GM21515 (cell line): ENCODE measurements around the gene C4orf46.
A peak's percentile ranks its signal among the peaks of the same experiment; 100 is the strongest.
"Not testable (repeated sequence)": the region's sequence is repeated elsewhere in the genome, so short reads cannot be mapped to it uniquely, and the experiment has no call there.

Experiments
- ATAC-seq: cut with Tn5 transposase; IDR thresholded peaks from one replicate; pipeline ENCODE4 v1.9.1; 2021; ENCODE audit not compliant: unreplicated experiment

The C4orf46 gene

GRCh38 chr4:158671665-158671914 lies at the start of gene C4orf46:
Gene C4orf46, minus strand, starts transcription at chr4:158671887. Its CDS starts 86 bp downstream, at chr4:158671801.
- ATAC-seq = no peak

GRCh38 chr4:158715802-158716201 lies 44.1 kb upstream of the C4orf46 start:
- no peak for ATAC-seq

- ATAC-seq = no peak
Measured at GRCh38 chr4:158714937-158715336, 43.2 kb upstream of the C4orf46 start.

- not testable (repeated sequence) for ATAC-seq
Measured at GRCh38 chr4:158712622-158713021, 40.9 kb upstream of the C4orf46 start.

GRCh38 chr4:158710814-158711213 lies 39.1 kb upstream of the C4orf46 start:
- no peak for ATAC-seq

GRCh38 chr4:158704274-158704673 lies 32.6 kb upstream of the C4orf46 start:
- ATAC-seq = no peak

GRCh38 chr4:158688813-158689212 lies 17.1 kb upstream of the C4orf46 start:
- no peak for ATAC-seq

- no peak for ATAC-seq
Measured at GRCh38 chr4:158682066-158682465, 10.4 kb upstream of the C4orf46 start.

- no peak for ATAC-seq
Measured at GRCh38 chr4:158681629-158682028, 9.9 kb upstream of the C4orf46 start.

- ATAC-seq = no peak
Measured at GRCh38 chr4:158678767-158679166, 7.1 kb upstream of the C4orf46 start.

- no peak for ATAC-seq
Measured at GRCh38 chr4:158676076-158676475, 4.4 kb upstream of the C4orf46 start.

GRCh38 chr4:158673633-158674032 lies 1.9 kb upstream of the C4orf46 start:
- no peak for ATAC-seq

- ATAC-seq = peak; percentile 88
Measured at GRCh38 chr4:158671915-158672806, 474 bp upstream of the C4orf46 start, which contains the start of gene ETFDH. Gene ETFDH, plus strand, starts transcription at chr4:158672296. Its CDS starts 161 bp downstream, at chr4:158672457.

- ATAC-seq = peak; percentile 32
Measured at GRCh38 chr4:158670975-158671664, 567 bp downstream of the C4orf46 start.

- ATAC-seq = no peak
Measured at GRCh38 chr4:158669310-158669709, 2.4 kb downstream of the C4orf46 start.

GRCh38 chr4:158667651-158668198 lies 4.0 kb downstream of the C4orf46 start:
- no peak for ATAC-seq

GRCh38 chr4:158666892-158667291 lies 4.8 kb downstream of the C4orf46 start:
- no peak for ATAC-seq

GRCh38 chr4:158664806-158665205 lies 6.9 kb downstream of the C4orf46 start:
- ATAC-seq = no peak

GRCh38 chr4:158663707-158664625 lies 7.7 kb downstream of the C4orf46 start:
- not testable (repeated sequence) for ATAC-seq

GRCh38 chr4:158663255-158663654 lies 8.4 kb downstream of the C4orf46 start:
- not testable (repeated sequence) for ATAC-seq

GRCh38 chr4:158657291-158657690 lies 14.4 kb downstream of the C4orf46 start:
- ATAC-seq = no peak
